Neural progenitor cell (in vitro differentiated cells): ENCODE measurements around the gene PPP1R16B. TPM values are rescaled to one million over a fixed set of nuclear protein-coding genes. Genes with fewer than 3 reads are reported as not detected.

ENCODE experiments used
- DNase-seq: peaks from one replicate; pipeline ENCODE4 v3.0.0-alpha.2; 2016; ENCODE audit warnings: low spot score
- H2AFZ ChIP-seq: fragments of 200-600 bp; sonication (generic); replicated peaks from 2 replicates; pipeline ENCODE4 v1.6.1; 2016; ENCODE audit warnings: antibody characterized with exemption
- H3F3A ChIP-seq: fragments of 200-600 bp; sonication (generic); 2 replicates; pipeline ENCODE4 v1.6.1; 2016; ENCODE audit warnings: antibody characterized with exemption, low read depth
- H3K27ac ChIP-seq: fragments of 200-600 bp; sonication (generic); 2 replicates; pipeline ENCODE4 v1.5.1; 2016; ENCODE audit warnings: mild to moderate bottlenecking
- H3K27me3 ChIP-seq: fragments of 200-600 bp; sonication (generic); 2 replicates; pipeline ENCODE4 v1.6.1; 2016; ENCODE audit warnings: mild to moderate bottlenecking, moderate library complexity
- H3K36me3 ChIP-seq: fragments of 200-600 bp; sonication (generic); 2 replicates; pipeline ENCODE4 v1.5.1; 2016
- H3K4me1 ChIP-seq: fragments of 200-600 bp; sonication (generic); 2 replicates; pipeline ENCODE4 v1.6.1; 2016; ENCODE audit warnings: mixed run types
- H3K4me2 ChIP-seq: fragments of 200-600 bp; sonication (generic); 2 replicates; pipeline ENCODE4 v1.6.1; 2016
- H3K4me3 ChIP-seq: fragments of 200-600 bp; sonication (generic); 2 replicates; pipeline ENCODE4 v1.5.1; 2016
- H3K79me2 ChIP-seq: fragments of 200-600 bp; sonication (generic); 2 replicates; pipeline ENCODE4 v1.6.1; 2016; ENCODE audit warnings: low read depth
- H3K9ac ChIP-seq: fragments of 200-600 bp; sonication (generic); 2 replicates; pipeline ENCODE4 v1.6.1; 2016
- H3K9me3 ChIP-seq: fragments of 200-600 bp; sonication (generic); 2 replicates; pipeline ENCODE4 v1.5.1; 2016; ENCODE audit warnings: low read depth
- H4K20me1 ChIP-seq: fragments of 200-600 bp; sonication (generic); 2 replicates; pipeline ENCODE4 v1.6.1; 2016; ENCODE audit warnings: low read depth
- H3K27ac Mint-ChIP-seq: 3 replicates; pipeline ENCODE4 v1.8.0; 2021; ENCODE audit warnings: mixed read lengths
- H3K27me3 Mint-ChIP-seq: 2 replicates; pipeline ENCODE4 v1.8.0; 2022; ENCODE audit warnings: low read depth, mild to moderate bottlenecking, inconsistent platforms, moderate library complexity, mixed read lengths; ENCODE audit not compliant: insufficient read depth
- H3K36me3 Mint-ChIP-seq: 3 replicates; pipeline ENCODE4 v1.8.0; 2021; ENCODE audit warnings: mixed read lengths
- H3K4me1 Mint-ChIP-seq: 3 replicates; pipeline ENCODE4 v1.8.0; 2021; ENCODE audit warnings: mixed read lengths
- H3K4me3 Mint-ChIP-seq: 3 replicates; pipeline ENCODE4 v1.8.0; 2021; ENCODE audit warnings: mild to moderate bottlenecking, moderate library complexity, mixed read lengths
- H3K9me3 Mint-ChIP-seq: 3 replicates; pipeline ENCODE4 v1.8.0; 2020; ENCODE audit warnings: mixed read lengths
- EZH2 ChIP-seq: fragments of 200-600 bp; sonication (generic); IDR thresholded peaks from 2 replicates; pipeline ENCODE4 v1.6.1; 2017; ENCODE audit warnings: antibody characterized with exemption, mild to moderate bottlenecking, moderate library complexity
- EZH2phosphoT487 ChIP-seq: fragments of 200-600 bp; sonication (generic); IDR thresholded peaks from 2 replicates; pipeline ENCODE4 v1.6.1; 2017; ENCODE audit warnings: antibody characterized with exemption
- total RNA-seq: library from RNA; depleted of rRNA; stranded (reverse); fragments of >200 nt; gene quantifications from 2 replicates; pipeline ENCODE4 v1.2.3, GENCODE V29; 2015; ENCODE audit warnings: low replicate concordance
- TF ChIP-seq, protein P1 (sequence below): fragments of 200-600 bp; sonication (generic); IDR thresholded peaks from 2 replicates; pipeline ENCODE4 v1.5.1; 2017; ENCODE audit warnings: antibody characterized with exemption, mild to moderate bottlenecking

The PPP1R16B gene
- total RNA-seq, 1 donor from 2014 or later, result 0.95 TPM

DNA sequence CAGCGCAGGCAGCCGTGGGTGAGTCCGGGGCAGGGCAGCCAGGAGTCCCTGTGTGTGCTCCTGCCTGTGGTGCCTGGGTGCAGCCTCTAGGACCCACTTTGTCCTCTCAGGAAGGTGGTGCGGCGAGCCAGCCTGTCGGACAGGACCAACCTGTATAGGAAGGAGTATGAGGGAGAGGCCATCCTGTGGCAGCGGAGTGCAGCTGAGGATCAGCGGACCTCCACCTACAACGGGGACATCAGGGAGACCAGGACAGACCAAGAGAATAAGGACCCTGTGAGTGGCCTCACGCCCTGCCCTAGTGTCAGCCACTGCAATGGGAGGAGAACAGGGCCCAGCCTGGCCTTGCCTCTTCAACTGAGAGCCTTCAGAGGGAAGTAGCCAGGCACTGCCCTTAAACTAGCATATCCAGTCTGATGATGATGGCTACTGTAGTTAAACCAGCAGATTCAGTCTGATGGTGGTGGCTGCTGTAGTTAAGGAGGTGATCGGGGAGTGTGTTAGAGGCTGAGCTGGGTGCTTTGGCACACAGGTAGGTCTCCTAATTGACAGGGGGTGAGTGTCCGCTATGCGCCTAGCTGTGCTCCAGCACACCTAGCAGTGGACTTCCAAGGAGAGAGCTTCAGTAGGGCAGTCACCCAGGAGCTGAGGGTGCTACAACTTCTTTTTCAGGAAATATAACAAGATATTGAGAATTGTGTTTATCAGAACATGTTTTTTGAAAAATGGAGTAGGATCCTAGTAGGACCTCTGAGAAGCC is 102.6 kb downstream of the PPP1R16B start:
- TF ChIP-seq EZH2phosphoT487 (no peak), EZH2 (no peak)
- TF ChIP-seq, protein P1, sequence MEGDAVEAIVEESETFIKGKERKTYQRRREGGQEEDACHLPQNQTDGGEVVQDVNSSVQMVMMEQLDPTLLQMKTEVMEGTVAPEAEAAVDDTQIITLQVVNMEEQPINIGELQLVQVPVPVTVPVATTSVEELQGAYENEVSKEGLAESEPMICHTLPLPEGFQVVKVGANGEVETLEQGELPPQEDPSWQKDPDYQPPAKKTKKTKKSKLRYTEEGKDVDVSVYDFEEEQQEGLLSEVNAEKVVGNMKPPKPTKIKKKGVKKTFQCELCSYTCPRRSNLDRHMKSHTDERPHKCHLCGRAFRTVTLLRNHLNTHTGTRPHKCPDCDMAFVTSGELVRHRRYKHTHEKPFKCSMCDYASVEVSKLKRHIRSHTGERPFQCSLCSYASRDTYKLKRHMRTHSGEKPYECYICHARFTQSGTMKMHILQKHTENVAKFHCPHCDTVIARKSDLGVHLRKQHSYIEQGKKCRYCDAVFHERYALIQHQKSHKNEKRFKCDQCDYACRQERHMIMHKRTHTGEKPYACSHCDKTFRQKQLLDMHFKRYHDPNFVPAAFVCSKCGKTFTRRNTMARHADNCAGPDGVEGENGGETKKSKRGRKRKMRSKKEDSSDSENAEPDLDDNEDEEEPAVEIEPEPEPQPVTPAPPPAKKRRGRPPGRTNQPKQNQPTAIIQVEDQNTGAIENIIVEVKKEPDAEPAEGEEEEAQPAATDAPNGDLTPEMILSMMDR, result no peak
- Histone ChIP-seq H3K27ac (no peak overlapping the region), H3K4me3 (no peak overlapping the region), H3K4me2 (no peak overlapping the region), H4K20me1 (no peaks in the 10 kb centered on the region), H3K27me3 (no peaks in the 10 kb centered on the region), H3K79me2 (no peaks in the 10 kb centered on the region), H3K9me3 (no peaks in the 10 kb centered on the region), H3K9ac (no peak overlapping the region), H3K36me3 (no peaks in the 10 kb centered on the region), H3K4me1 (no peaks in the 10 kb centered on the region), H3F3A (no peaks in the 10 kb centered on the region), H2AFZ (no peak overlapping the region)
- Mint-ChIP-seq H3K27me3 (peaks cover 8% of the 10 kb centered on the region), H3K4me1 (no peaks in the 10 kb centered on the region), H3K4me3 (no peak overlapping the region), H3K36me3 (peaks cover 2% of the 10 kb centered on the region), H3K9me3 (no peaks in the 10 kb centered on the region), H3K27ac (no peak overlapping the region)
- DNase-seq, result no peak

DNA sequence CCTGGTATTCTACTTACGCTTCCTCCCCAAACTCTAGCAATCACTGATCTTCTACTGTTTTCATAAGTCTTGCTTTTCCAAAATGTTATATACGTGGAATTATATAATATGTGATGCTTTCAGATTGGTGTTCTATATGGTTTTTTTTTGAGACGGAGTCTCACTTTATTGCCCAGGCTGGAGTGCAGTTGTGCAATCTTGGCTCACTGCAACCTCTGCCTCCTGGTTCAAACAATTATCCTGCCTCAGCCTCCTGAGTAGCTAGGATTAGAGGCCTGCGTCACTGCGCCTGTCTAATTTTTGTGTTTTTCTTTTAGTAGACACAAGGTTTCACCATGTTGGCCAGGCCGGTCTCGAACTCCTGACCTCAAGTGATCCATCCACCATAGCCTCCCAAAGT is 109.9 kb downstream of the PPP1R16B start:
- no peak overlapping the region for H3K4me2 ChIP-seq
- H3K4me3 ChIP-seq, result no peak overlapping the region
- Mint-ChIP-seq H3K4me3 (no peak overlapping the region), H3K36me3 (no peaks in the 10 kb centered on the region), H3K27ac (no peak overlapping the region), H3K4me1 (peaks cover 12% of the 10 kb centered on the region), H3K27me3 (no peaks in the 10 kb centered on the region), H3K9me3 (no peaks in the 10 kb centered on the region)
- TF ChIP-seq EZH2 (no peak), EZH2phosphoT487 (no peak)
- TF ChIP-seq, protein P1, result no peak
- H3F3A ChIP-seq, result peaks cover 3% of the 10 kb centered on the region
- H4K20me1 ChIP-seq, result peaks cover 3% of the 10 kb centered on the region
- peaks cover 11% of the 10 kb centered on the region for H3K4me1 ChIP-seq
- no peaks in the 10 kb centered on the region for H3K9me3 ChIP-seq
- no peaks in the 10 kb centered on the region for H3K79me2 ChIP-seq
- no peaks in the 10 kb centered on the region for H3K36me3 ChIP-seq
- no peak overlapping the region for H2AFZ ChIP-seq
- no peaks in the 10 kb centered on the region for H3K27me3 ChIP-seq
- H3K27ac ChIP-seq, result no peak overlapping the region
- no peak overlapping the region for H3K9ac ChIP-seq
- DNase-seq, result no peak

- TF ChIP-seq, protein P1, result no peak
- no peak for TF ChIP-seq EZH2phosphoT487
- TF ChIP-seq EZH2, result no peak
- Histone ChIP-seq H3K36me3 (no peaks in the 10 kb centered on the region), H3K9ac (no peak overlapping the region), H3K79me2 (no peaks in the 10 kb centered on the region), H3K9me3 (no peaks in the 10 kb centered on the region), H3F3A (peaks cover 3% of the 10 kb centered on the region), H4K20me1 (peaks cover 3% of the 10 kb centered on the region), H2AFZ (no peak overlapping the region), H3K4me2 (no peak overlapping the region), H3K27me3 (no peaks in the 10 kb centered on the region), H3K4me3 (no peak overlapping the region), H3K4me1 (peaks cover 11% of the 10 kb centered on the region), H3K27ac (no peak overlapping the region)
- H3K27me3 Mint-ChIP-seq, result no peaks in the 10 kb centered on the region
- no peaks in the 10 kb centered on the region for H3K36me3 Mint-ChIP-seq
- no peak overlapping the region for H3K4me3 Mint-ChIP-seq
- no peak for DNase-seq
- H3K9me3 Mint-ChIP-seq, result no peaks in the 10 kb centered on the region
- peaks cover 12% of the 10 kb centered on the region for H3K4me1 Mint-ChIP-seq
- H3K27ac Mint-ChIP-seq, result no peak overlapping the region
These were observed 112.2 kb downstream of the PPP1R16B start for GRCh38 chr20:38917657-38918056.
